Tongue (tissue), 2 donors: ENCODE results near the gene CRYBA4. TPM values are rescaled to one million over a fixed set of nuclear protein-coding genes. Genes with fewer than 3 reads are reported as not detected.
A peak's percentile ranks its signal among the peaks of the same experiment; 100 is the strongest.

Experiments
- DNase-seq: peaks from one replicate; pipeline ENCODE4 v3.0.0-alpha.2; 2015
- total RNA-seq: library from RNA; depleted of rRNA; stranded (reverse); fragments of >200 nt; gene quantifications from one replicate; pipeline ENCODE4 v1.2.3, GENCODE V29; 2014

The CRYBA4 gene
- total RNA-seq = not detected

GRCh38 chr22:26621663-26622062 is at the start of gene CRYBA4:
CRYBA4 (plus strand) TSS chr22:26621963; CDS start chr22:26622597, 634 bp downstream.
- DNase-seq = no peak

DNA sequence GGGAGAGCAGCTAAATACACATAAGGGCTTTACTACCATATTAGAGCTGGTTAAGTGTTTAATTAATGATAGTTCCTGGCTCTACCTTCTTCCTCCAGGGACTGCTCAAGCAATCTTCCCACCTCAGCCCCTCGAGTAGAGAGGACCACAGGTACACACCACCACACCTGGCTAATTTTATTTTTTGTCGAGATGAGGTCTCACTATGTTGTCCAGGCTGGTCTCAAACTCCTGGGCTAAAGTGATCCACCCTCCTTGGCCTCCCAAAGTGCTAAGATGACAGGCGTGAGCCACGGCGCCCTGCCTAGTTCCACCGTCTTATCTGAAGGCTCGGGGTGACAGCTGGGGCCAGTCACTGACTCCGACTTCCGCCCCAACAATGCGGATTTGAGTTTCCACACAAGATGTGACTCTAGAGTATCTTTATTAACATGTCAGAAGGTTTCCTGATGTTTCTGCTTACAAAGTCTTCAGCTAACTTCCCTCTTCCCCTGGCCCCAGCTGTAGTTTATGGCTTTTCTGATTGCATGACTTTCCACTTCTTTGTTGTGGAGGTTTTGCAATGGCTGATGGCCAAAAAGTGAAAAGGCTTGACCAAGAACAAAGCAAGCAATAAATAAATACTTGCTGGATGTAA is 48.6 kb upstream of the CRYBA4 start:
- no peak for DNase-seq

- no peak for DNase-seq
These were observed 47.6 kb upstream of the CRYBA4 start for GRCh38 chr22:26574001-26574723.

GRCh38 chr22:26576026-26576680 is 45.6 kb upstream of the CRYBA4 start:
- DNase-seq = no peak

- DNase-seq = no peak
These were observed 44.7 kb upstream of the CRYBA4 start for GRCh38 chr22:26577081-26577480.

DNA sequence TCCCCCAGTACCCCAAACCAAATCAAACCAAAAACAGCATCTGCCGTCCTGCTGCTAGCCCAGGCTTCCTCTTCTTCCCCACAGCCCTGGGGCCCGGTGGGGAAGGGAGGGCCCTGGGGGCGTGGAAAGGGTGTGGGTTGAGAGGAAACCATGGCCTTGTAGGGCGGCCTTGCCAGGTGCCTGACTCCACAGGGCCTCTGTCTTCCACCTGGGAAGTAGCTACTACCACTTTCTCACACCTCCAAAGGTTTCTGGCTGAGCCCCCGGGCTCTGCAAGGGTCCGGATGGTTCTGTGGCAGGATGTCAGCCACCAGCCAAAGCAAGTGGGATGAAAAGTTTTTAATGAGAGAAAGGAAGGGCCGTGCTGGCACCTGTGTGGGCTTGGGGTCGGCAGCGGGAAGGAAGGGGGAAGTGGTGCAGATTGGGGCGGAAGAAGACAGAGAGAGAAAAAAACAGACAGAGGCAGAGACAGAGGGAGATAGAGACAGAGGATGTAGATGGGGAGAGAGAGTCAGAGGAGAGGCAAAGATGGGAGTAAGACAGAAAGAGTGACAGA is 42.4 kb upstream of the CRYBA4 start:
- DNase-seq = no peak

GRCh38 chr22:26580240-26580962 is 41.4 kb upstream of the CRYBA4 start:
- DNase-seq = no peak

GRCh38 chr22:26581026-26581425 is 40.7 kb upstream of the CRYBA4 start:
- no peak for DNase-seq

GRCh38 chr22:26581633-26582168 is 40.1 kb upstream of the CRYBA4 start:
- no peak for DNase-seq

GRCh38 chr22:26584010-26584409 is 37.8 kb upstream of the CRYBA4 start:
- DNase-seq = no peak

DNA sequence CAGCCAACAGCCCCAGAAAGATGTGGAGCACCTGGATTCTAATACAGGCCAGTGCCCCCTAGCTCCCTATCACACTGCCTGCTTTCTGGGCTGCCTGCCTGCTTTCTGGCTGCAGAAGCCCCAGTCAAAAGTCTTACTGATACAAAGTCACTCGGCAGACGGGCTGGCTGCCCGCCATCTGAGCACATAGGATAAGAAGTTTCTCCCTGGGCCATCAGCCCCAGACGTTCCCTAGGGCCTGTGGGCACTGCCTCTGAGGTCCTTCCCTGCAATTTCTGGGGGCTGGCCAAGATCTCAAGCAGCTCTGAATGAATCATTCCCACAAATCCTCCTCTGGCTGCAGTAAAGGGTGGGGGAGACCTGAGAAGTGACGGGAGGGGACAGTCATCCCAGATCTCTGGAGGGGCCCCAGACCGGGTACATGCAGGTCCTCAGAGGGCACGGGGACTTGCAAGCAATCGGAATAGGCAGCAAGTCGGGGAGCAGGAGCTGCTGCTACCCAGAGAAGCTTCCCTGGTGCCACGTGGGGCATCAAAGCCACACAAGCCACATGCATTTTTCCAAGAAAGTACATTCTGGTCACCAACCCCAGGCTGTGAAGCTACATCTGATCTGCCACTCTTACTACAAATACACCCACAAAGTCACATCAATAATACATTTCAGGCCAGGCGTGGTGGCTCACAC is 36.5 kb upstream of the CRYBA4 start:
- DNase-seq = peak; percentile 35

- DNase-seq = no peak
These were observed 35.0 kb upstream of the CRYBA4 start for GRCh38 chr22:26586556-26587325.

- no peak for DNase-seq
These were observed 33.7 kb upstream of the CRYBA4 start for GRCh38 chr22:26587991-26588613.

DNA sequence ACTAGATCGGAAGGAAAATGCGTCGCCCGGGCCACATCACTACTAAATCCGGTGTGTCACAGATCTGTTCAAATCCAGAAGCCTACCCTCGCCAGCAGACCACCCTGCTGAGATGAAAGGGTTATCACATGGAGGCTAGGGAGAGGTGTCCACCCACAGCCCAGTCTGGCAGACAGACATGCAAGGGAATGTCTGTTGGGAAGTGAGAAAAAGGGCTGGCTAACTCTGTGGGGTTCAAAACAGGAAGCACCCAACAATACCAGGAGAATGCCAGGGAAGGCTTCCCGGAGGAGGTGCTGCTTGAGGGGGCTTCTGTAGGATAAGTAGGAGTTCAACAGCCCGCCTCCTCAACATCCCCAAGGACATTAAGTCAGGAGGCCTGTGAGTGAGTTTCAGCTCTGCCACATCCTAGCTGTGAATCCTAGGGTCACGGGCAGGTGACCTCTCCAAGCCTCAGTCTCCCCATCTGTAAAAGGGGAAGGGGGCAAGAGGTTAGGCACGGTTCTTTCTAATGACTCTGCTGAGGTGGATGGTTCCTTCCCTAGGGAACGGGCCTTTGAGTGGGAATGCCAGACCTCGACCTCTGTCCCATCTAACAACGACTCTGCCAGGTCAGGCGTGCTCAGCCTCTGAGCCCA is 32.9 kb upstream of the CRYBA4 start:
- DNase-seq = peak; percentile 22

- no peak for DNase-seq
These were observed 32.4 kb upstream of the CRYBA4 start for GRCh38 chr22:26589367-26589844.

GRCh38 chr22:26589845-26590736 is 31.7 kb upstream of the CRYBA4 start, which contains the start of gene TPST2:
TPST2 (minus strand) TSS chr22:26590132; CDS start chr22:26541630, 48,502 bp downstream.
- peak; percentile 89 for DNase-seq

GRCh38 chr22:26592421-26592891 is 29.3 kb upstream of the CRYBA4 start:
- DNase-seq = no peak

DNA sequence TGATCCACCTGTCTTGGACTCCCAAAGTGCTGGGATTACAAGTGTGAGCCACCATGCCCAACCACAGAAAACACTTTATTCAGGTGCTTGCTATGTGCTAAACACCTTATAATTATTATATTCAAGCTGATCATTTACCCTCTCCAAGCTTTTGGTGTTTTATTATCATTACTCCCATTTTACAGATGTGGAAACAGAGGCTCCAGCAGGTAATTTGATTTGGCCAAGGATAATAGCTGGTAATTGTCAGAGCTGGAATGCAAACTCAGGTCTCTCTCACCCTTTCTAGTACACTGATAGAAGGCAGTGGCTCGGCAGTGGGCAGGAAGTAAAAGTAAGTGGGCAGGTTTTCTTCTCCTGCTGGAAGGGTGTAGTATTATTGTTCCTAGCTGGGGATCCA is 28.0 kb upstream of the CRYBA4 start:
- DNase-seq = no peak
